Neural progenitor cell (in vitro differentiated cells): Measurements from ENCODE around the gene LYRM7. TPM values are rescaled to one million over a fixed set of nuclear protein-coding genes. Genes with fewer than 3 reads are reported as not detected.
A peak's percentile ranks its signal among the peaks of the same experiment; 100 is the strongest.

Source experiments
- DNase-seq: peaks from one replicate; pipeline ENCODE4 v3.0.0-alpha.2; 2016; ENCODE audit warnings: low spot score
- H2AFZ ChIP-seq: fragments of 200-600 bp; sonication (generic); replicated peaks from 2 replicates; pipeline ENCODE4 v1.6.1; 2016; ENCODE audit warnings: antibody characterized with exemption
- H3F3A ChIP-seq: fragments of 200-600 bp; sonication (generic); 2 replicates; pipeline ENCODE4 v1.6.1; 2016; ENCODE audit warnings: antibody characterized with exemption, low read depth
- H3K27ac ChIP-seq: fragments of 200-600 bp; sonication (generic); 2 replicates; pipeline ENCODE4 v1.5.1; 2016; ENCODE audit warnings: mild to moderate bottlenecking
- H3K27me3 ChIP-seq: fragments of 200-600 bp; sonication (generic); 2 replicates; pipeline ENCODE4 v1.6.1; 2016; ENCODE audit warnings: mild to moderate bottlenecking, moderate library complexity
- H3K36me3 ChIP-seq: fragments of 200-600 bp; sonication (generic); 2 replicates; pipeline ENCODE4 v1.5.1; 2016
- H3K4me1 ChIP-seq: fragments of 200-600 bp; sonication (generic); 2 replicates; pipeline ENCODE4 v1.6.1; 2016; ENCODE audit warnings: mixed run types
- H3K4me2 ChIP-seq: fragments of 200-600 bp; sonication (generic); 2 replicates; pipeline ENCODE4 v1.6.1; 2016
- H3K4me3 ChIP-seq: fragments of 200-600 bp; sonication (generic); 2 replicates; pipeline ENCODE4 v1.5.1; 2016
- H3K79me2 ChIP-seq: fragments of 200-600 bp; sonication (generic); 2 replicates; pipeline ENCODE4 v1.6.1; 2016; ENCODE audit warnings: low read depth
- H3K9ac ChIP-seq: fragments of 200-600 bp; sonication (generic); 2 replicates; pipeline ENCODE4 v1.6.1; 2016
- H3K9me3 ChIP-seq: fragments of 200-600 bp; sonication (generic); 2 replicates; pipeline ENCODE4 v1.5.1; 2016; ENCODE audit warnings: low read depth
- H4K20me1 ChIP-seq: fragments of 200-600 bp; sonication (generic); 2 replicates; pipeline ENCODE4 v1.6.1; 2016; ENCODE audit warnings: low read depth
- H3K27ac Mint-ChIP-seq: 3 replicates; pipeline ENCODE4 v1.8.0; 2021; ENCODE audit warnings: mixed read lengths
- H3K27me3 Mint-ChIP-seq: 2 replicates; pipeline ENCODE4 v1.8.0; 2022; ENCODE audit warnings: low read depth, mild to moderate bottlenecking, inconsistent platforms, moderate library complexity, mixed read lengths; ENCODE audit not compliant: insufficient read depth
- H3K36me3 Mint-ChIP-seq: 3 replicates; pipeline ENCODE4 v1.8.0; 2021; ENCODE audit warnings: mixed read lengths
- H3K4me1 Mint-ChIP-seq: 3 replicates; pipeline ENCODE4 v1.8.0; 2021; ENCODE audit warnings: mixed read lengths
- H3K4me3 Mint-ChIP-seq: 3 replicates; pipeline ENCODE4 v1.8.0; 2021; ENCODE audit warnings: mild to moderate bottlenecking, moderate library complexity, mixed read lengths
- H3K9me3 Mint-ChIP-seq: 3 replicates; pipeline ENCODE4 v1.8.0; 2020; ENCODE audit warnings: mixed read lengths
- CTCF ChIP-seq: fragments of 200-600 bp; sonication (generic); IDR thresholded peaks from 2 replicates; pipeline ENCODE4 v1.5.1; 2017; ENCODE audit warnings: antibody characterized with exemption, mild to moderate bottlenecking
- EZH2 ChIP-seq: fragments of 200-600 bp; sonication (generic); IDR thresholded peaks from 2 replicates; pipeline ENCODE4 v1.6.1; 2017; ENCODE audit warnings: antibody characterized with exemption, mild to moderate bottlenecking, moderate library complexity
- EZH2phosphoT487 ChIP-seq: fragments of 200-600 bp; sonication (generic); IDR thresholded peaks from 2 replicates; pipeline ENCODE4 v1.6.1; 2017; ENCODE audit warnings: antibody characterized with exemption
- total RNA-seq: library from RNA; depleted of rRNA; stranded (reverse); fragments of >200 nt; gene quantifications from 2 replicates; pipeline ENCODE4 v1.2.3, GENCODE V29; 2015; ENCODE audit warnings: low replicate concordance

The LYRM7 gene
- total RNA-seq, 1 donor from 2014 or later = 19.2 TPM

- peak overlapping the region; percentile 67 for H3K4me3 ChIP-seq
- H3F3A ChIP-seq = peaks cover 19% of the 10 kb centered on the region
- Mint-ChIP-seq H3K9me3 (no peaks in the 10 kb centered on the region), H3K27me3 (peaks cover 4% of the 10 kb centered on the region), H3K36me3 (peaks cover 22% of the 10 kb centered on the region), H3K4me3 (peak overlapping the region; percentile 94), H3K27ac (peak overlapping the region; percentile 97), H3K4me1 (peaks cover 14% of the 10 kb centered on the region)
- H3K36me3 ChIP-seq = peaks cover 10% of the 10 kb centered on the region
- H4K20me1 ChIP-seq = no peaks in the 10 kb centered on the region
- H3K9ac ChIP-seq = peak overlapping the region; percentile 71
- H3K4me1 ChIP-seq = peaks cover 14% of the 10 kb centered on the region
- peak; percentile 9 for TF ChIP-seq CTCF
- no peak for TF ChIP-seq EZH2phosphoT487
- peak; percentile 4 for TF ChIP-seq EZH2
- H3K9me3 ChIP-seq = no peaks in the 10 kb centered on the region
- peak overlapping the region; percentile 92 for H3K4me2 ChIP-seq
- peaks cover 53% of the 10 kb centered on the region for H3K79me2 ChIP-seq
- DNase-seq = peak; percentile 86
- H2AFZ ChIP-seq = peak overlapping the region; percentile 75
- peak overlapping the region; percentile 77 for H3K27ac ChIP-seq
- H3K27me3 ChIP-seq = no peaks in the 10 kb centered on the region
Observed at GRCh38 chr5:131164191-131165118, 6.3 kb upstream of the LYRM7 start.

DNA sequence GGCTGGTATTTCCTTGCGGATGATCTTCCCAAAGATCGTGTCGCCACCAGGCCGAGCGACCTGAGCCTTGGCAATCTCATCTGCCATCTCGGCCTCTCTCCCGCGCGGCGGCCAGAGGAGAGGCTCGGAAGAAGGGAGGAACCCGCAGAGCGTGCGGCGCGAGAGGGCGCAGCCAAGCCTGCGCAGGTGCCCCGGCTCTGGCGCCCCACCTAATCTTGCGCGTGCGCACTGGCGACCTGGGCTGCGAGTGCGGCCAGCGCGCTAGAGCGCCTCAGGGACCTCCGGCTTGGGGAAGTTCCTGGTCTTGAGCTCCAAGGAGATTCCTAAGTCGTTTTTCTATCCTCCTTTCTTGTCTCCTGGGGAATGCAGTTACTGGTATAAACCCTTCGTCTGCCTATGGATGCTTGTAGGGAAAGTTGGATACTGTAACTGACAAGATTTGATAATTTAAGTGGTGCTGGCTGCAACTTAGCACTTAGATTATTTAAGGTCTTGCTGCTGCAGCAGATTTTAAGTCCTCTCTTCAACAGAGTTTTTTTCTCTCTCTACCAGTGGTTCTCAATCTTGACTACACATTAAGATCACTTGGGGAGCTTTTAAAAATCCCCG is 5.5 kb upstream of the LYRM7 start, which contains the start of gene HINT1:
Gene HINT1, minus strand, starts transcription at position 138 of the 609 bp plus-strand sequence. Its CDS starts 51 bp downstream, at position 87.
- Mint-ChIP-seq H3K36me3 (peaks cover 18% of the 10 kb centered on the region), H3K27me3 (peaks cover 4% of the 10 kb centered on the region), H3K9me3 (no peaks in the 10 kb centered on the region), H3K4me1 (peaks cover 19% of the 10 kb centered on the region), H3K27ac (peak within 1 kb of the TSS; percentile 97), H3K4me3 (peak within 1 kb of the TSS; percentile 94)
- Histone ChIP-seq H3K27me3 (no peaks in the 10 kb centered on the region), H3K9me3 (no peaks in the 10 kb centered on the region), H3K4me3 (peak within 1 kb of the TSS; percentile 67), H3K4me1 (peaks cover 18% of the 10 kb centered on the region), H3K79me2 (peaks cover 53% of the 10 kb centered on the region), H3K36me3 (peaks cover 10% of the 10 kb centered on the region), H3K27ac (peak within 1 kb of the TSS; percentile 77), H3K9ac (peak within 1 kb of the TSS; percentile 71), H3K4me2 (peak within 1 kb of the TSS; percentile 92), H4K20me1 (no peaks in the 10 kb centered on the region), H2AFZ (peak within 1 kb of the TSS; percentile 96), H3F3A (peaks cover 19% of the 10 kb centered on the region)
- DNase-seq = peak; percentile 98
- TF ChIP-seq CTCF (peak; percentile 4), EZH2phosphoT487 (no peak), EZH2 (no peak)

DNA sequence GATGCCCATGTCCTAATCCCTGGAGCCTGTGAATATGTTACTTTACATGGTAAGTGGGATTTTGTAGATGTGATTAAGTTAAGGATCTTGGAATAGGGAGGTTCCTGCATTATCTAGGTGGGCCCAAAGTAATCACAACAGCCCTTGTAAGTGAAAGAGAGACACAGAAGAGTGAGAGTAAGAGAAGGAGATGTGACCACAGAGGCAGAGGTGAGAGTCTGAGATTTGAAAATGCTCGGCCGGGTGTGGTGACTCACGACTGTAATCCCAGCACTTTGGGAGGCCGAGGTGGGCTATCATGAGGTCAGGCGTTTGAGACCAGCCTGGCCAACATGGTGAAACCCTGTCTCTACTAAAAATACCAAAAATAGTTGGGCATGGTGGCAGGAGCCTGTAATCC is 3.1 kb upstream of the LYRM7 start:
- no peak overlapping the region for H3K27ac Mint-ChIP-seq
- Histone ChIP-seq H3K27me3 (no peaks in the 10 kb centered on the region), H3K9me3 (no peaks in the 10 kb centered on the region), H3K9ac (no peak overlapping the region), H3K4me3 (no peak overlapping the region), H4K20me1 (no peaks in the 10 kb centered on the region), H3K36me3 (no peaks in the 10 kb centered on the region), H3F3A (peaks cover 19% of the 10 kb centered on the region), H3K79me2 (peaks cover 37% of the 10 kb centered on the region), H3K4me2 (no peak overlapping the region), H3K4me1 (peaks cover 18% of the 10 kb centered on the region), H3K27ac (no peak overlapping the region), H2AFZ (no peak overlapping the region)
- no peak overlapping the region for H3K4me3 Mint-ChIP-seq
- H3K9me3 Mint-ChIP-seq = no peaks in the 10 kb centered on the region
- H3K36me3 Mint-ChIP-seq = peaks cover 3% of the 10 kb centered on the region
- H3K4me1 Mint-ChIP-seq = peaks cover 29% of the 10 kb centered on the region
- peaks cover 4% of the 10 kb centered on the region for H3K27me3 Mint-ChIP-seq
- TF ChIP-seq EZH2 (no peak), CTCF (no peak), EZH2phosphoT487 (no peak)
- DNase-seq = no peak
